H1 (cell line): ENCODE results near the gene COL4A2. TPM values are rescaled to one million over a fixed set of nuclear protein-coding genes. Genes with fewer than 3 reads are reported as not detected.

Experiments used
- CTCF ChIA-PET: fragments of 300-600 bp; sonication (Branson Sonifier 250); formaldehyde crosslinking; loops from one replicate; lab custom pipeline; 2021; ENCODE audit not compliant: partially characterized antibody; lab: Charles Lee
- POLR2A ChIA-PET: fragments of 300-600 bp; sonication (Branson Sonifier 250); formaldehyde crosslinking; loops from one replicate; lab custom pipeline; 2021; ENCODE audit warnings: inconsistent platforms; ENCODE audit not compliant: partially characterized antibody; lab: Charles Lee
- DNase-seq, 2 experiments: peaks; one replicate each; pipeline versions ENCODE4 v3.0.0 to v3.0.0-alpha.2; 2010 to 2022; ENCODE audit warnings: low spot score in 2 of 2, low read depth in 1 of 2, mixed read lengths in 1 of 2
- FAIRE-seq: peaks from 2 replicates; lab custom pipeline; 2011; peaks lifted over from hg19 to GRCh38; lab: Jason Lieb, UNC
- H2AFZ ChIP-seq: 2 replicates; pipeline ENCODE4 v1.8.1; 2012; ENCODE audit warnings: low read length, inconsistent platforms
- H2AK5ac ChIP-seq: 2 replicates; pipeline ENCODE4 v1.6.1; 2013; ENCODE audit warnings: low read depth, low read length
- H2BK120ac ChIP-seq: replicated peaks from 2 replicates; pipeline ENCODE3; 2013; ENCODE audit warnings: low read depth, low read length, inconsistent platforms
- H2BK12ac ChIP-seq: 2 replicates; pipeline ENCODE4 v1.6.1; 2013; ENCODE audit warnings: low read depth, low read length
- H2BK15ac ChIP-seq: 2 replicates; pipeline ENCODE4 v1.6.1; 2013; ENCODE audit warnings: low read length
- H2BK20ac ChIP-seq: 2 replicates; pipeline ENCODE4 v1.6.1; 2013; ENCODE audit warnings: low read length
- H2BK5ac ChIP-seq: 2 replicates; pipeline ENCODE4 v1.6.1; 2013; ENCODE audit warnings: low read depth, low read length
- H3K14ac ChIP-seq: 2 replicates; pipeline ENCODE4 v1.6.1; 2013; ENCODE audit warnings: inconsistent platforms; ENCODE audit not compliant: insufficient read length
- H3K18ac ChIP-seq: 2 replicates; pipeline ENCODE4 v1.6.1; 2013; ENCODE audit warnings: low read length; ENCODE audit errors: extremely low read depth
- H3K23ac ChIP-seq: 2 replicates; pipeline ENCODE4 v1.6.1; 2013; ENCODE audit warnings: inconsistent platforms; ENCODE audit not compliant: insufficient read length
- H3K23me2 ChIP-seq: 2 replicates; pipeline ENCODE4 v1.6.1; 2013; ENCODE audit warnings: low read depth, low read length
- H3K27ac ChIP-seq: 2 replicates; pipeline ENCODE4 v1.6.1; 2011; ENCODE audit warnings: low read depth, low read length, inconsistent platforms
- H3K27me3 ChIP-seq, 4 experiments: replicated peaks in 1 of 4; 1 replicate in 1 of 4; 2 replicates in 3 of 4; pipeline versions ENCODE4 v1.6.1 to v1.8.1; 2011 to 2013; ENCODE audit warnings: low read length in 3 of 4, mild to moderate bottlenecking in 3 of 4, inconsistent platforms in 2 of 4, mixed read lengths in 2 of 4, moderate library complexity in 1 of 4; ENCODE audit not compliant: control insufficient read depth in 3 of 4, insufficient read depth in 3 of 4; ENCODE audit errors: extremely low read depth in 1 of 4
- H3K36me3 ChIP-seq, 4 experiments: 2 replicates each; pipeline versions ENCODE4 v1.6.1 to v1.8.1; 2011 to 2013; ENCODE audit warnings: mild to moderate bottlenecking in 4 of 4, low read length in 3 of 4, moderate library complexity in 2 of 4, control low read depth in 1 of 4, inconsistent platforms in 1 of 4; ENCODE audit not compliant: insufficient read depth in 4 of 4, control insufficient read depth in 2 of 4
- H3K4ac ChIP-seq: replicated peaks from 2 replicates; pipeline ENCODE3; 2013; ENCODE audit warnings: low read length, low read depth, mixed read lengths, inconsistent platforms; ENCODE audit not compliant: insufficient read length
- H3K4me1 ChIP-seq, 4 experiments: replicated peaks in 1 of 4; 1 replicate in 1 of 4; 2 replicates in 3 of 4; pipeline versions ENCODE4 v1.6.1 to v1.8.1; 2011 to 2013; ENCODE audit warnings: low read length in 3 of 4, inconsistent platforms in 2 of 4, mixed read lengths in 1 of 4; ENCODE audit not compliant: insufficient read depth in 4 of 4, control insufficient read depth in 3 of 4
- H3K4me2 ChIP-seq, 2 experiments: 2 replicates each; pipeline versions ENCODE4 v1.6.1 to v1.8.1; 2011 to 2013; ENCODE audit warnings: low read depth in 2 of 2, low read length in 2 of 2, control low read depth in 1 of 2, inconsistent platforms in 1 of 2, mild to moderate bottlenecking in 1 of 2; ENCODE audit not compliant: insufficient read depth in 1 of 2
- H3K4me3 ChIP-seq, 4 experiments: fragments of 200-600, 300-600 bp in 1 of 4; sonication (generic), shearing (Covaris generic), sonication (Bioruptor Twin) in 1 of 4; 2 replicates each; pipeline versions ENCODE4 v1.5.1 to v1.8.1; 2011 to 2016; ENCODE audit warnings: low read length in 4 of 4, low read depth in 3 of 4, control low read depth in 2 of 4, inconsistent platforms in 2 of 4, mild to moderate bottlenecking in 2 of 4, mixed read lengths in 1 of 4, moderate library complexity in 1 of 4; ENCODE audit not compliant: insufficient read depth in 2 of 4; ENCODE audit errors: extremely low read depth in 1 of 4
- H3K56ac ChIP-seq: replicated peaks from 2 replicates; pipeline ENCODE3; 2013; ENCODE audit warnings: low read depth, mild to moderate bottlenecking, mixed read lengths, low read length, inconsistent platforms; ENCODE audit not compliant: insufficient read length
- H3K79me1 ChIP-seq: 2 replicates; pipeline ENCODE4 v1.6.1; 2013; ENCODE audit warnings: low read depth, low read length, control low read depth
- H3K79me2 ChIP-seq, 2 experiments: 2 replicates each; pipeline versions ENCODE4 v1.6.1 to v1.8.1; 2012 to 2013; ENCODE audit warnings: low read length in 2 of 2, mild to moderate bottlenecking in 2 of 2, inconsistent platforms in 1 of 2; ENCODE audit not compliant: insufficient read depth in 2 of 2, control insufficient read depth in 1 of 2
- H3K9ac ChIP-seq, 4 experiments: replicated peaks in 1 of 4; 1 replicate in 1 of 4; 2 replicates in 3 of 4; pipeline versions ENCODE4 v1.6.1 to v1.8.1; 2011 to 2013; ENCODE audit warnings: low read depth in 3 of 4, low read length in 3 of 4, control low read depth in 2 of 4, mild to moderate bottlenecking in 2 of 4, moderate library complexity in 2 of 4, inconsistent platforms in 1 of 4; ENCODE audit errors: extremely low read depth in 1 of 4
- H3K9me3 ChIP-seq, 2 experiments: 2 replicates each; pipeline versions ENCODE4 v1.6.1 to v1.8.1; 2012 to 2013; ENCODE audit warnings: mild to moderate bottlenecking in 2 of 2, moderate library complexity in 2 of 2, control low read depth in 1 of 2, inconsistent platforms in 1 of 2, low read depth in 1 of 2, low read length in 1 of 2, mixed read lengths in 1 of 2; ENCODE audit not compliant: insufficient read depth in 2 of 2
- H4K20me1 ChIP-seq, 2 experiments: replicated peaks in 1 of 2; 2 replicates each; pipeline versions ENCODE3 to v1.8.1; 2011 to 2013; ENCODE audit warnings: inconsistent platforms in 2 of 2, low read length in 2 of 2, mild to moderate bottlenecking in 1 of 2; ENCODE audit not compliant: insufficient read depth in 2 of 2, control insufficient read depth in 1 of 2
- H4K5ac ChIP-seq: 2 replicates; pipeline ENCODE4 v1.6.1; 2013; ENCODE audit warnings: low read length, low read depth, mixed read lengths, inconsistent platforms; ENCODE audit not compliant: insufficient read length
- H4K8ac ChIP-seq: 2 replicates; pipeline ENCODE4 v1.8.0; 2013; ENCODE audit warnings: mild to moderate bottlenecking, moderate library complexity, low read length, inconsistent platforms; ENCODE audit not compliant: insufficient read depth; ENCODE audit errors: extremely low read depth
- H4K91ac ChIP-seq: replicated peaks from 2 replicates; pipeline ENCODE3; 2013; ENCODE audit warnings: low read length, mixed read lengths, inconsistent platforms; ENCODE audit not compliant: insufficient read length
- WGBS, 2 experiments: shearing (Covaris generic) in 1 of 2; methylation state at CpG; one replicate each; pipeline versions ENCODE4 v1.1.6 to v1.1.7; 2013 to 2015; ENCODE audit warnings: low lambda C conversion rate in 2 of 2, mixed read lengths in 2 of 2, inconsistent platforms in 1 of 2, low coverage in 1 of 2, missing lambda C conversion rate in 1 of 2; ENCODE audit not compliant: insufficient replicate concordance in 2 of 2, insufficient coverage in 1 of 2, insufficient read length in 1 of 2; ENCODE audit errors: extremely low coverage in 1 of 2, missing lambda C conversion rate in 1 of 2; 5-methylcytosine and 5-hydroxymethylcytosine counted together
- polyA plus RNA-seq, 7 experiments: library from polyadenylated mRNA; depleted of rRNA in 3 of 7; stranded (reverse) in 5 of 7; unstranded in 2 of 7; fragments of >200 nt in 5 of 7; fragments of 200-250 nt in 2 of 7; gene quantifications; 1 replicate in 5 of 7; 2 replicates in 1 of 7; 4 replicates in 1 of 7; pipeline versions ENCODE4 v1.2.1 to v1.2.3, GENCODE V29; 2011 to 2013; ENCODE audit warnings: missing spikeins in 2 of 7, mixed read lengths in 2 of 7
- total RNA-seq: library from RNA; stranded (reverse); fragmentation: NEBNext Ultra II Directional; extraction: Animal tissue kit (Norgen Biotek cat#: 25700); gene quantifications from 2 replicates; pipeline ENCODE4 v1.2.1, GENCODE V29; 2021
- TF ChIP-seq, protein P1 (sequence below): IDR thresholded peaks from 2 replicates; pipeline ENCODE4 v1.6.1; 2012; ENCODE audit warnings: low read length, inconsistent platforms

Gene COL4A2
- total and polyA plus RNA-seq, 2 of the 8 experiments (the other 6 are each of a cell fraction or from before 2014, with no cell fraction given), result 80.4 to 87.3 TPM

DNA sequence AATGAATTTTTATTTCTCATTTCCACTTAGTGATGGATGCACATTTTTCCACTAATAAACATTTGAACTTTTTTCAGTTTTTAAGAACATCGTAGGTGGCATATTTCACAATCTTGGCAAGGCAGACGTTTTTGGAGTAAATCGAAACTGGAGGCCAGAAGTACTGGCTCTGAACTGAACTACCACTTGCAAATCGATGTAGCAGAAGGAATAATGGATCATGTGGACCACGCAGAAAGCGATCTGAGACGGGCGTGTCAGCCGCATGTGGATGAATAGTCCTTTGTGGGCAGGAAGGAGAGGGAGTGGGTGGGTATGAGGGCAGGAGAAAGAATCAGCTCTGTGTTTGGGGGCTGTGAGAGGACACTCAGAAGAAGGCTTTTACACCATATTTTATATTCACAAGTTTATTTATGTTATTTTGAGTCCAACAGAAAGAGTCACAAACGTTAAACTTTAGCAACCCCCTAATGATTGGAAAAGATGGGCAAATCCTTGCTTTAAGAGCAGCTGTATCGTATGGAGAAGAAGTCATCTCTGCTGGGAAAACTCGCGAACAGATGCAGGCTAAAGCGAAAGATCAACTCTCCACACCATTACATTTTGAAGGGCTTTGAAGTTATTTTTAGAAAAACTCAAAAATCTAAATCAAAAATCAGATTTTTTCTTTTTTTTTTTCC is 90.5 kb downstream of the COL4A2 start:
- H3K23ac ChIP-seq, result no peak overlapping the region
- DNase-seq (no peak), FAIRE-seq (no peak)
- H3K4me2 ChIP-seq, result no peak overlapping the region
- no peak overlapping the region for H3K18ac ChIP-seq
- no peak overlapping the region for H3K27ac ChIP-seq
- no peak overlapping the region for H4K5ac ChIP-seq
- H2BK120ac ChIP-seq, result no peak overlapping the region
- H3K27me3 ChIP-seq, result no peaks in the 10 kb centered on the region
- no peaks in the 10 kb centered on the region for H4K20me1 ChIP-seq
- no peak overlapping the region for H4K91ac ChIP-seq
- no peak overlapping the region for H3K14ac ChIP-seq
- no peak overlapping the region for H3K9ac ChIP-seq
- no peaks in the 10 kb centered on the region for H3K79me2 ChIP-seq
- no peaks in the 10 kb centered on the region for H3K23me2 ChIP-seq
- no peaks in the 10 kb centered on the region for H3K79me1 ChIP-seq
- no peak overlapping the region for H3K4ac ChIP-seq
- H4K8ac ChIP-seq, result no peak overlapping the region
- no peak overlapping the region for H3K56ac ChIP-seq
- H3K4me1 ChIP-seq, result no peaks in the 10 kb centered on the region
- H3K4me3 ChIP-seq, result no peak overlapping the region
- no peak overlapping the region for H2BK5ac ChIP-seq
- H2BK12ac ChIP-seq, result no peak overlapping the region
- H2AFZ ChIP-seq, result no peak overlapping the region
- no peaks in the 10 kb centered on the region for H3K36me3 ChIP-seq
- ChIA-PET CTCF (no interaction called here), POLR2A (no interaction called here)
- H2AK5ac ChIP-seq, result no peak overlapping the region
- no peak overlapping the region for H2BK15ac ChIP-seq
- H2BK20ac ChIP-seq, result no peak overlapping the region
- no peaks in the 10 kb centered on the region for H3K9me3 ChIP-seq
- 88% methylated on average over 14 of the region's 14 CpGs; no CpG with 5 or more reads in 1 of the 2 experiments for WGBS, 2 experiments
- TF ChIP-seq, protein P1, sequence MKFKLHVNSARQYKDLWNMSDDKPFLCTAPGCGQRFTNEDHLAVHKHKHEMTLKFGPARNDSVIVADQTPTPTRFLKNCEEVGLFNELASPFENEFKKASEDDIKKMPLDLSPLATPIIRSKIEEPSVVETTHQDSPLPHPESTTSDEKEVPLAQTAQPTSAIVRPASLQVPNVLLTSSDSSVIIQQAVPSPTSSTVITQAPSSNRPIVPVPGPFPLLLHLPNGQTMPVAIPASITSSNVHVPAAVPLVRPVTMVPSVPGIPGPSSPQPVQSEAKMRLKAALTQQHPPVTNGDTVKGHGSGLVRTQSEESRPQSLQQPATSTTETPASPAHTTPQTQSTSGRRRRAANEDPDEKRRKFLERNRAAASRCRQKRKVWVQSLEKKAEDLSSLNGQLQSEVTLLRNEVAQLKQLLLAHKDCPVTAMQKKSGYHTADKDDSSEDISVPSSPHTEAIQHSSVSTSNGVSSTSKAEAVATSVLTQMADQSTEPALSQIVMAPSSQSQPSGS, result no peak
